Fibroblast of villous mesenchyme (primary cell): ENCODE measurements around the gene PTPRB. TPM values are rescaled to one million over a fixed set of nuclear protein-coding genes. Genes with fewer than 3 reads are reported as not detected.

Experiments used
- DNase-seq: peaks from one replicate; pipeline ENCODE4 v3.0.0-alpha.2; 2010; ENCODE audit warnings: low read depth
- H3K4me3 ChIP-seq: 2 replicates; pipeline ENCODE4 v1.5.1; 2011; ENCODE audit warnings: low read depth, mild to moderate bottlenecking, low read length
- CTCF ChIP-seq: IDR thresholded peaks from 2 replicates; pipeline ENCODE4 v1.5.1; 2012; ENCODE audit warnings: low read depth, mild to moderate bottlenecking, low read length; ENCODE audit not compliant: insufficient read depth
- total RNA-seq: library from RNA; depleted of rRNA; stranded (reverse); fragments of >200 nt; gene quantifications from 2 replicates; pipeline ENCODE4 v1.2.3, GENCODE V29; 2012

Gene PTPRB
- total RNA-seq, 1 donor = 0.43 TPM

- DNase-seq = no peak
- no peak overlapping the region for H3K4me3 ChIP-seq
- no peak for TF ChIP-seq CTCF
Measured at GRCh38 chr12:70618371-70618770, 18.9 kb downstream of the PTPRB start.

GRCh38 chr12:70617450-70617849 is 19.8 kb downstream of the PTPRB start:
- no peak for DNase-seq
- no peak for TF ChIP-seq CTCF
- H3K4me3 ChIP-seq = no peak overlapping the region

GRCh38 chr12:70615174-70615866 is 21.9 kb downstream of the PTPRB start:
- no peak for DNase-seq
- TF ChIP-seq CTCF = no peak
- H3K4me3 ChIP-seq = no peak overlapping the region

GRCh38 chr12:70609739-70610491 is 27.3 kb downstream of the PTPRB start:
- TF ChIP-seq CTCF = no peak

GRCh38 chr12:70609203-70609602 is 28.0 kb downstream of the PTPRB start:
- no peak for TF ChIP-seq CTCF
- H3K4me3 ChIP-seq = peak overlapping the region; percentile 57
- DNase-seq = no peak

More at GRCh38 chr12:70609739-70610491, 27.3 kb downstream of the PTPRB start:
- peak; percentile 3 for DNase-seq
- H3K4me3 ChIP-seq = peak overlapping the region; percentile 57

- no peak for DNase-seq
- no peak overlapping the region for H3K4me3 ChIP-seq
- TF ChIP-seq CTCF = no peak
Measured at GRCh38 chr12:70608184-70608583, 29.0 kb downstream of the PTPRB start.

- H3K4me3 ChIP-seq = no peak overlapping the region
- no peak for DNase-seq
- no peak for TF ChIP-seq CTCF
Measured at GRCh38 chr12:70607107-70607506, 30.1 kb downstream of the PTPRB start.
